ENCODE data around the gene SLC27A4.

Gene SLC27A4

GRCh38 chr9:128399861-128400260, 59.5 kb downstream of the SLC27A4 start:
- TF ChIP-seq GABPA (IDR thresholded peaks at IDR 0.05; ENCODE audit: low read depth) (no peak), SPI1 (IDR thresholded peaks at IDR 0.05; ENCODE audit: borderline replicate concordance, low read depth) (no peak), POLR2AphosphoS5 (IDR thresholded peaks at IDR 0.05; ENCODE audit: low read depth) (no peak), CTCF (IDR thresholded peaks at IDR 0.05; ENCODE audit: insufficient read depth, low read length) (no peak), REST (IDR thresholded peaks at IDR 0.05; ENCODE audit: insufficient replicate concordance, low read depth) (no peak)
- no peak overlapping the region for H3K4me3 ChIP-seq (replicated peaks; ENCODE audit: insufficient read depth, low read length)
- no peak for DNase-seq (ENCODE audit: low read depth in 1 of 2, low spot score in 1 of 2)
- H3K27ac ChIP-seq (replicated peaks), result no peak overlapping the region
- no peaks in the 10 kb centered on the region for H3K27me3 ChIP-seq (ENCODE audit: insufficient read depth, poor library complexity, severe bottlenecking)

GRCh38 chr9:128404560-128404959, 64.2 kb downstream of the SLC27A4 start:
- Histone ChIP-seq H3K27me3 (ENCODE audit: insufficient read depth, poor library complexity, severe bottlenecking) (peaks cover 3% of the 10 kb centered on the region), H3K4me3 (replicated peaks; ENCODE audit: insufficient read depth, low read length) (no peak overlapping the region), H3K27ac (replicated peaks) (no peak overlapping the region)
- no peak for DNase-seq (ENCODE audit: low read depth in 1 of 2, low spot score in 1 of 2)
- TF ChIP-seq GABPA (IDR thresholded peaks at IDR 0.05; ENCODE audit: low read depth) (no peak), REST (IDR thresholded peaks at IDR 0.05; ENCODE audit: insufficient replicate concordance, low read depth) (no peak), SPI1 (IDR thresholded peaks at IDR 0.05; ENCODE audit: borderline replicate concordance, low read depth) (no peak), CTCF (IDR thresholded peaks at IDR 0.05; ENCODE audit: insufficient read depth, low read length) (no peak), POLR2AphosphoS5 (IDR thresholded peaks at IDR 0.05; ENCODE audit: low read depth) (no peak)

GRCh38 chr9:128405077-128405779, 64.9 kb downstream of the SLC27A4 start:
- no peak overlapping the region for H3K4me3 ChIP-seq (replicated peaks; ENCODE audit: insufficient read depth, low read length)
- no peak for DNase-seq (ENCODE audit: low read depth in 1 of 2, low spot score in 1 of 2)
- H3K27me3 ChIP-seq (ENCODE audit: insufficient read depth, poor library complexity, severe bottlenecking), result peaks cover 3% of the 10 kb centered on the region
- TF ChIP-seq SPI1 (IDR thresholded peaks at IDR 0.05; ENCODE audit: borderline replicate concordance, low read depth) (no peak), CTCF (IDR thresholded peaks at IDR 0.05; ENCODE audit: insufficient read depth, low read length) (no peak), REST (IDR thresholded peaks at IDR 0.05; ENCODE audit: insufficient replicate concordance, low read depth) (no peak), GABPA (IDR thresholded peaks at IDR 0.05; ENCODE audit: low read depth) (no peak), POLR2AphosphoS5 (IDR thresholded peaks at IDR 0.05; ENCODE audit: low read depth) (no peak)
- H3K27ac ChIP-seq (replicated peaks), result no peak overlapping the region

Data from HL-60 (cell line).